VCaP (cell line): ENCODE results near the gene P4HA3.

Experiments
- H3K27ac ChIP-seq: fragments of 450-650 bp; 2 replicates; pipeline ENCODE4 v1.5.1; 2017
- CTCF ChIP-seq: fragments of 450-650 bp; conservative IDR thresholded peaks from 2 replicates; pipeline ENCODE4 v1.5.1; 2017; ENCODE audit warnings: mild to moderate bottlenecking, moderate library complexity

The P4HA3 gene

GRCh38 chr11:74279256-74279655 is 32.2 kb downstream of the P4HA3 start:
- no peak overlapping the region for H3K27ac ChIP-seq
- TF ChIP-seq CTCF = no peak

DNA sequence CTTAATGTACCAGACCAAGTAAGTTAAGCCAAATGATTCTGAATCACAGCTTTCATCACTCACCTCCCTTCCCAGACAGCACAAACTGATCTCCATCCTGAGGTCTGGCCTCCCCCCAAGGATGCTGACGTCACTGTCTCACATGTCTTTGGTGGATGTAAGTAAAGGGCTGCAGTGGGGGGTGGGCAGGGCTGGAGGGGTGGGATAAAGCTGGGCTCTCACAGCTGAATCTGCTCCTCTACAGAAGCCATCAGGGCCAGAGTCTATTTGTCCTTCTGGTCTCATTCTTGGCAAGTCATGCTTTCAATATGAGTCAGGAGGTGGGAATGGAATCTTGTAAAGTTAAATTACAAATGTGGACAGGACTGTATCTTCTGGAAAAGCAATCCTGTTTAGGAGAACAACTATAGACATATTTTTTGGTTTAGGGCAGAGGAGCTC is 32.7 kb downstream of the P4HA3 start:
- H3K27ac ChIP-seq = no peak overlapping the region
- TF ChIP-seq CTCF = no peak

DNA sequence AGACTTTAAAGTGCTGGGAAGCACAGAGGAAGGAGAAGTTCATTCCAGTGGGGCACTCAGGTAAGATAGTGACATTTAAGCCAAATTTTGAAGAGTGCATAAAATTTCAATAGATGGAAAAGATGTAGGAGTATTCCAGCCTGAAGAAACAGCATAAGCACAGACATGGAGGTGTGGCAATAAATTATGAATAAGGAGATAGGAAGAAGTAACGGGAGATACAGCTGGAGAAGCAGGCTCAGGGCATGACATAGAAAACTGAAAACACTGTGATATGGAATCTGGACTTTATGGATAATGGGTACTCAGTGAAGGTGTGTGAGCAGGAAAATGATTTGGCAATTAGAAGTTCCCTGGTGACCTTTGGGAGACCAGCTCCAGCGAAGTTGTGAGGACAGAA is 33.3 kb downstream of the P4HA3 start:
- no peak for TF ChIP-seq CTCF
- no peak overlapping the region for H3K27ac ChIP-seq

DNA sequence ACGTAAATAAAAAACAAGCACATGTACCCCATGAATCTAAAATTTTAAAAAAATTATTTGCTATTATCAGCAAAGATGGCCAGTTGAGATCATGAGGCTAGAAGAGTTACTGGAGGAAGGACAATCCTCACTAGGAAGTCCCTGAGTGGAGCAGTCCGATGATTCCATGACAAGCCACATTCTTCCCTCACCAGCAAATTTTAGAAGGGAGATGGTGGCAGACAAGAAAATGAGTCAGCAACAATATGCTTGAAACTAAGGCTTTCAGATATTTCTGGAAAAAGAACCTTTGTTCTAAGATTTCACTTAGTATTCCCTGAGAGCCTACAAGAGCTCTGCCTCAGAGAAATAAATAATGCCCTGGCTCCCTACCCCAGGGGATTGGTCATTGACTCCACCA is 34.9 kb downstream of the P4HA3 start:
- no peak for TF ChIP-seq CTCF
- no peak overlapping the region for H3K27ac ChIP-seq

GRCh38 chr11:74272276-74272675 is 39.2 kb downstream of the P4HA3 start:
- H3K27ac ChIP-seq = no peak overlapping the region
- no peak for TF ChIP-seq CTCF

GRCh38 chr11:74269161-74269811 is 42.2 kb downstream of the P4HA3 start:
- no peak for TF ChIP-seq CTCF
- H3K27ac ChIP-seq = no peak overlapping the region

DNA sequence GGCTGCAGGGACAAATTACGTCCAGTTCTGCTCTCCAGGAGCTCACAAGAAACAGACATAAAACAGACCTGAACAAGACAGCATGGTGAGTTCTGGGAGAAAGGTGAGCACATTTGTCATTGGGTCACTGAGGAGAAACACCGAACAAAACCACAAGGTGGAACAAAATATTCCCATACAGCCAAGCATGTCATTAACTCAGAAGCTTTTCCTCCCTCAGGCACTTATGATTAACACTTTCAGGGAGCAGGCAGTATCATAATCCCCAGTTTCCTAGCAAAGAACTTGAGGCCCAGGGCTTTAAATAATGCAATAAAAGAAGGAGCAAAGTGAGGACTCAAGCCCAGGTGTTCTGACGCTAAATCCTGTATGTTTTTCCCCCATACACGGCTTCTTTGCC is 43.0 kb downstream of the P4HA3 start:
- H3K27ac ChIP-seq = no peak overlapping the region
- no peak for TF ChIP-seq CTCF
